ENCODE results near the gene GCSAML. TPM values are rescaled to one million over a fixed set of nuclear protein-coding genes. Genes with fewer than 3 reads are reported as not detected.

The GCSAML gene
- polyA plus RNA-seq, 1 donor from 2014 or later = not detected

GRCh38 chr1:247588060-247588459, 39.1 kb downstream of the GCSAML start, which contains the start of gene OR2G2:
Gene OR2G2 (plus strand): TSS chr1:247588360. CDS start chr1:247588360, 0 bp downstream.
- Histone ChIP-seq H4K20me1 (ENCODE audit: insufficient read depth) (no peaks in the 10 kb centered on the region), H3K27ac (ENCODE audit: low read length) (no peak within 1 kb of the TSS), H3K27me3 (ENCODE audit: insufficient read depth, low read depth, low read length) (no peaks in the 10 kb centered on the region), H2AFZ (ENCODE audit: low read depth, low read length) (no peak within 1 kb of the TSS), H3K9me2 (ENCODE audit: insufficient read depth, low read length) (no peaks in the 10 kb centered on the region), H3K9me3 (ENCODE audit: low read length) (no peaks in the 10 kb centered on the region), H3K4me3 (ENCODE audit: low read length) (no peak within 1 kb of the TSS), H3K4me2 (ENCODE audit: low read length) (no peak within 1 kb of the TSS), H3K9ac (ENCODE audit: low read length) (no peak within 1 kb of the TSS), H3K36me3 (ENCODE audit: insufficient read depth, low read length) (no peaks in the 10 kb centered on the region), H3K79me2 (replicated peaks; ENCODE audit: insufficient read depth, low read length) (no peaks in the 10 kb centered on the region), H3F3A (ENCODE audit: insufficient read depth, low read length, poor library complexity, severe bottlenecking) (no peaks in the 10 kb centered on the region)
- TF ChIP-seq SMC3 (conservative IDR thresholded peaks at IDR 0.05; ENCODE audit: poor library complexity) = no peak
- no peak for TF ChIP-seq EZH2 (IDR thresholded peaks at IDR 0.05; ENCODE audit: borderline replicate concordance, insufficient read depth, low read length, poor library complexity, severe bottlenecking)
- TF ChIP-seq POLR2AphosphoS5 (IDR thresholded peaks at IDR 0.05) = no peak
- no peak for TF ChIP-seq RAD21 (conservative IDR thresholded peaks at IDR 0.05)
- TF ChIP-seq CTCF (IDR thresholded peaks at IDR 0.05; ENCODE audit: poor library complexity, severe bottlenecking) = no peak

GRCh38 chr1:247605286-247605685, 56.4 kb downstream of the GCSAML start, which contains the start of gene OR2G3:
Gene OR2G3 (plus strand): TSS chr1:247605586. CDS start chr1:247605586, 0 bp downstream.
- Histone ChIP-seq H2AFZ (ENCODE audit: low read depth, low read length) (no peak within 1 kb of the TSS), H4K20me1 (ENCODE audit: insufficient read depth) (no peaks in the 10 kb centered on the region), H3K27ac (ENCODE audit: low read length) (no peak within 1 kb of the TSS), H3F3A (ENCODE audit: insufficient read depth, low read length, poor library complexity, severe bottlenecking) (no peaks in the 10 kb centered on the region), H3K9me2 (ENCODE audit: insufficient read depth, low read length) (no peaks in the 10 kb centered on the region), H3K9ac (ENCODE audit: low read length) (no peak within 1 kb of the TSS), H3K4me3 (ENCODE audit: low read length) (no peak within 1 kb of the TSS), H3K36me3 (ENCODE audit: insufficient read depth, low read length) (no peaks in the 10 kb centered on the region), H3K4me2 (ENCODE audit: low read length) (no peak within 1 kb of the TSS), H3K79me2 (replicated peaks; ENCODE audit: insufficient read depth, low read length) (no peaks in the 10 kb centered on the region), H3K27me3 (ENCODE audit: insufficient read depth, low read depth, low read length) (no peaks in the 10 kb centered on the region), H3K9me3 (ENCODE audit: low read length) (no peaks in the 10 kb centered on the region)
- TF ChIP-seq TAF1 (IDR thresholded peaks at IDR 0.05; ENCODE audit: low read depth) = no peak
- no peak for TF ChIP-seq REST (IDR thresholded peaks at IDR 0.05; ENCODE audit: borderline replicate concordance)
- no peak for TF ChIP-seq CTCF (IDR thresholded peaks at IDR 0.05; ENCODE audit: poor library complexity, severe bottlenecking)
- TF ChIP-seq EP300 (conservative IDR thresholded peaks at IDR 0.05; ENCODE audit: poor library complexity, severe bottlenecking) = no peak
- TF ChIP-seq EZH2 (IDR thresholded peaks at IDR 0.05; ENCODE audit: borderline replicate concordance, insufficient read depth, low read length, poor library complexity, severe bottlenecking) = no peak

All from neural cell (in vitro differentiated cells).